Measurements from ENCODE around the gene TCF23.

DNA sequence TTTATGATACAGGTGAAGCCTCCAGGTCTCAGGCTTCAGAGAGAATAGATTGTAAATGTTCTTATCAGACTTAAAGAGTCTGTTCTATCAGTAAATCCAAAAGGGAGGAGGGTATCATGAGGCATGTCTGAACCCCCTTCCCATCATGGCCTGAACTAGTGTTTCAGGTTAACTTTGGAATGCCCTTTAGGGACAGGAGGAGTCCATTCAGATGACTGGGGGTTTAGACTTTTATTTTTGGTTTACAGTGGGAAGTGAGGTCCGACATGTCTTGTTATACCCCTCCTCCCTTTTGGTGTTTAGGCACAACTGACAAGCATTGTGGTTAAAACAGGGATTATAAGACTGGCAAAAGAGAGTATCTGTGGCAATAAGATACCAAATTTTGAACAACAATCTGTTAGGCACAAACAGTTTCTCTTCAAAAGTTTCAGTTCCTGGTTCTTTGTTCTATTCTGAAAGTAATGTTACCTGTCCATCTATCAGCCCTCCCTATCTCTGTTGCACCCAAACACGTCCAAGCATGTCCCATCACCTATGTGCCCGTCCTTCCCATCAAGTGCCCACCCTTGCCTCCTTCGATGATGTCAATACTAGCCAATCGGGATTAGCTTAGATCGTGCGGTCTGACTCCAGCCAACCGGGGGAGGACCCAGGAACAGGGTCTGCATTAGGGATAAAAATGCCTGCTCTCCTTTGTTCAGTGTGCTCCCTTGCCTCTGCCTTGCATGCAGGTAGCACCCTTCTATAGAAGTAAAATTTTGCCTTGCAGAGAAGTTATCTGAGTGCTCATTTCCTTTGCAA, 16.4 kb downstream of the TCF23 start:
- TF ChIP-seq POLR2A (IDR thresholded peaks at IDR 0.05) = no peak
- no peak for TF ChIP-seq CTCF (IDR thresholded peaks at IDR 0.05)
- TF ChIP-seq POLR2AphosphoS5 (IDR thresholded peaks at IDR 0.05) = no peak
